Measurements from ENCODE around the gene NAV1.
"Not testable (repeated sequence)": the region's sequence is repeated elsewhere in the genome, so short reads cannot be mapped to it uniquely, and the experiment has no call there.

Gene NAV1

GRCh38 chr1:201538612-201539551 is at the start of gene NAV1:
Gene NAV1, plus strand, starts transcription at chr1:201539127. Its CDS starts 83,758 bp downstream, at chr1:201622885.
- no peak for DNase-seq (ENCODE audit: low read depth in 2 of 2)

- DNase-seq (ENCODE audit: low read depth in 2 of 2) = no peak
Observed at GRCh38 chr1:201489643-201490261, 49.2 kb upstream of the NAV1 start.

DNA sequence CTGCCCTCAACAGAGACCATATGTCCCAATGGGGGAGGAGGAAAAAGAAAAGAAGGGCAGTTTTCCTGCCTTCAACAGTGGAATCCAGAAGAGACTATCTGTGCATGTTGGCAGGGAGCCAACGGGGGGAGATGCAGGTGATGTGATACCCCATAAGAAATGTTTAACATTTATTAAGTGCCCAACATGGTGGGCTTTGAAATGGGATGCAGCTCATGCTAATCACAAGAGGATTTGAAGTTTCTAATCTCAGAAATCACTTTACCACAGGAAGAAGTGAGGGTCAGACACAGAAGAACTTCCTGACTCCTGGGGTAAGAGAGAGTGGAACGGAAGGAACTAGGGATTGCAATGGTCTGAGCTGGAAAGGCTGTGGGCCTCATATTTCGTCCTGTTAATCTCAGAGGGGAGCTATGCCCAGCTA is 48.2 kb upstream of the NAV1 start:
- no peak for DNase-seq (ENCODE audit: low read depth in 2 of 2)

DNA sequence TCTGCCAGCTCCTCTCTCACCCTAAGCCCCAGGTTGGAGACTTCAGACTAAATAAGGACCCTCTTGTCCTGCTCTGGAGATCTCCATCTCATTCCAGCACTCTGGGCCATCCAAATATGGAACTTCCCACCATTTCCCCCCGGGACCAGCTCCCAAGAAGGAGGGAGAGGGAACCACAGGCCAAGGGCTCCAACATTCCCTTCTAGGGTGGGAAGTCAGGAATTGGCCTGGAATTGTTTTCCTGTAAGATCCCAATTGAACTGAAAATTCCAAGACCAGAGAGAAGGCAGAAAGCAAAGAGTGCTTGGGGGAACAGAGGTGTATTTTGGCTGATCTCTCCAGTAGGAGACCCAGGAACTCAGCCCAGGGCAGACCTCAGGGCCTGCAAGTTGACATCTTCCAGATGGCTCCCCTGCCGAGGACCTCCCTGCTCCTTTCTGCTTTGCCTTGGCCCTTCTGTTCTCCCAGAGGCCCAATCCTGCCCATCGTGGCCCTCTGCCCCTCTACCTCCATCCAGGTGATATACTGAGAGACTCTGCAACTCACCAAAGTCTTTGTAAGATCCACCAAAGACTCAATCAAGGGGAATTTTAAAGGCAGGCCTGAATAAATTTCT is 46.9 kb upstream of the NAV1 start:
- DNase-seq (ENCODE audit: low read depth in 2 of 2) = no peak

DNA sequence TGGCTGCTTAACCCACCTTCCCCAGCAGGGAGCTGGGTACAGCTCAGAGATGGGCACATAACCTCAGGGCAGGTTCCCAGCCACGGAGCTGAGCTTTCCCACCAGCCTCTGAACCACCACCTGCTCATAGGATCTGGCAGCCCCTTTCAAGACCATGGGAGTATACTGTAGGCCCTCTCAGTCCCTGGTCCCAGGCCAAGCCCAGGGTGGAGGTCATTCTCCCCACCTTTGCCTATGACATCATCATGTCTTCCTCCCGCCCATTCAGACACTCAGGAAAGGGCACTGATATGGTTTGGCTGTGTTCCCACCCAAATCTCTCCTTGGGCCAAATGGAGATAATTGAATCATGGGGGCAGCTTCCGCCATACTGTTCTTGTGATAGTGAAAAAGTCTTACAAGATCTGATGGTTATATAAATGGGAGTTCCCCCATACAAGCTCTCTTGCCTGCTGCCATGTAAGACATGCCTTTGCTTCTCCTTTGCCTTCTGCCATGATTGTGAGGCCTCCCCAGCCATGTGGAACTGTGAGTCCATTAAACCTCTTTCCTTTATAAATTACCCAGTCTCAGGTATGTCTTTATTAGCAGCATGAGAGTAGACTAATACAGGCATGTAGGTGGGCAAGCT is 45.8 kb upstream of the NAV1 start:
- DNase-seq (ENCODE audit: low read depth in 2 of 2) = not testable (repeated sequence)

DNA sequence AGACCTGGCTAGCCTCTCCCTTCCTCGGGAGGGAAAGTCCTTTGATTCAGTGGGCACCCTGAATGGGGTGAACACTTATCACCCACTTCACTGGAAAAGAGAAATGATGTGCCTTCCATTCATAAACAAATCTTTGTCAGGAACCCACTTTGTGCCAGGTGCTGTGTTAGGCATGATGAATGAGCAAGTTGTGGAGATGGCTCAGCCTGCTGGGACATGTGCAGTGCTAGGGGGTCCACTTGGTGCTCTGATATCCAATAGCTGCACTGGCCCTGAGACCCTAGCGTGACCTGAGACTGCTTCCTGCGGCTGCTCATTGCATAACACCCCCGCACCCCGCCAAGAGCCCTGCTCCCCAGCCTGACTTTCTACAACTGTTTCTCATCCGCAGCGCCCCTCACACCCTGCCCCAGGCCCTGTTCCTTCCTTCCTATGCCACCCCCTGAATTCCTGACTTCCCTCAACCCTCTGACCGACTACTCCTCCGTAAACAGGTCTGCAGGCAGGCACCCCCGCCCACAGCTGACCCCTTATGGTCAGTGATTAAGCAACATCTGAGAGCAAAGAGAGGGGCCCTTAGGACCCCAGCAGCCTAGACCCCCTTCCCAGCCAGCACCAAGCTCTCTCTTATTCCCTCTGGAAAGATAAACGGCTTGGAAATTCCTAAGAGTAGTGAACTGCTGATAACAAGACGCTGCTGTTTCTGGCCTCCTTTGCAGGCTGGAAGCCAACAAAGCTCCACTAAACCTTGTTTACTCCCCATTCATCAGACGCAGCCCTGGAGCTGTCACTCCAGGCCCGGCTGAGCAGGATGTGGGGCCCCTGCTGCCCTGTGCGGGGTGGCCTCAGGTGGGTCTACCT is 44.9 kb upstream of the NAV1 start:
- DNase-seq (ENCODE audit: low read depth in 2 of 2) = no peak

- no peak for DNase-seq (ENCODE audit: low read depth in 2 of 2)
Observed at GRCh38 chr1:201495551-201496295, 43.2 kb upstream of the NAV1 start.

- no peak for DNase-seq (ENCODE audit: low read depth in 2 of 2)
Observed at GRCh38 chr1:201496296-201496690, 42.6 kb upstream of the NAV1 start.

DNA sequence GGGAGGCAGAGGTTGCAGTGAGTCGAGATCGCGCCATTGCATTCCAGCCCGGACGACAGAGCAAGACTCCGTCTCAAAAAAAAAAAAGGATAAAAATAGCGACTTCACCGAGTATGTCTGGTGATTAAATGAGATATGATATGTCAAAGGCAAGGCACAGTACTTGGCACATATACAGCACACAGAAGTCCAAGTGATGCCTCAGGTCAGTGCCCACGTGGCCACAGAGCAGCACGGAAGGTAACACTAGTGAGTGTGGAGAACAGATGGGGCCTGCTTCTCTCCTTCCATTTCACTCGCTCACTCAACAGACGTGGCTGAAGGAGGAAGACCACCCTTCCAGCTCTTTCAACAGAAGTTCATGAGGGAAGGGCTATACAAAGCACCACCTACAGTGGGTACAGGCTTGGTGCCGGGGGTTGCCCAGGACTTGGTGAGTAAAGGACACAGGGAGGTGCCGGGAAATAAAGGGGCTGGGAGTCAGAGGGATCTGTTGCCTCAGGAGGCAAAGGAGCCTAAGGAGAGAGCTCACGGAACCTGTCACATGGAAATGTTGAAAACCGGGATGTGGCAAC is 40.9 kb upstream of the NAV1 start:
- no peak for DNase-seq (ENCODE audit: low read depth in 2 of 2)

GRCh38 chr1:201498621-201499020 is 40.3 kb upstream of the NAV1 start:
- no peak for DNase-seq (ENCODE audit: low read depth in 2 of 2)

- no peak for DNase-seq (ENCODE audit: low read depth in 2 of 2)
Observed at GRCh38 chr1:201499191-201499590, 39.7 kb upstream of the NAV1 start.

DNA sequence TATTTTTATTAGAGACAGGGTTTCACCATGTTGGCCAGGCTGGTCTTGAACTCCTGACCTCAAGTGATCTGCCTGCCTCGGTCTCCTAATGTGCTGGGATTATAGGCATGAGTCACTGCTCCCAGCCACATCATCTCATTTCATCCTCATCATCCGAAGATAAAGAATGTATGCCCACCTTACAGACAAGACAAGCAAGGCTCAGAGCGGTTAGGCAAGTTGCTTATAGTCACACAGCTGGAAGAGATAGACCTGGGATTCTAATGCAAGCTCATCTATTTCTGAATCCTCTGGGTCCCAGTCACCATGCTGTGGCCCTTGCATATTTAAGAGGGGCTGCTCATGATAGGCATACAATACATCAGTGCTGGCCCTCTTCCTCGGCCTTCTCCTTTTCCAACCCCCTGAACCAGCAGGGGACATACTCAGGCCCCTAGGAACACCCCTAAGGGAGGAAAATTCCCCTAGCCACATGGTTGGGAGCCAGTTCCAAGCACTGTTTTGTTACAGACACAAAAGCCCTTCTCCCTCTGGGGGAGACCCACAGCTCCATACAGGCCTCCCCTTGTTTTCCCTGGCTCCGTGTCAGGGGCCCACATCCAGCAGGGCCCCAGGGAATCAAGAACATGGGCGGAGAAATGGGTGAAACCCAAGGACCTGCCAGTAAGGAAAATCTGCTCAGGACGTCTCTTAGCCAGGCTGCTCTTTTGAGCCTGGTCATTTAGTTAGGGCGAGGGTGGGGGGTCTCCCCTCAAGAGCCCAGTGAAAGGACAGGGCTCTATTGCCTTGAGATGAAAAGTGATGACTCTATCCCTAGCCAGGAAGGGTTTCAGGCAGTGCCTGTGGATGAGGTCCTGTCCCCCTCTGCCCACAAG is 38.9 kb upstream of the NAV1 start:
- no peak for DNase-seq (ENCODE audit: low read depth in 2 of 2)

GRCh38 chr1:201500670-201501120 is 38.2 kb upstream of the NAV1 start:
- DNase-seq (ENCODE audit: low read depth in 2 of 2) = no peak

DNA sequence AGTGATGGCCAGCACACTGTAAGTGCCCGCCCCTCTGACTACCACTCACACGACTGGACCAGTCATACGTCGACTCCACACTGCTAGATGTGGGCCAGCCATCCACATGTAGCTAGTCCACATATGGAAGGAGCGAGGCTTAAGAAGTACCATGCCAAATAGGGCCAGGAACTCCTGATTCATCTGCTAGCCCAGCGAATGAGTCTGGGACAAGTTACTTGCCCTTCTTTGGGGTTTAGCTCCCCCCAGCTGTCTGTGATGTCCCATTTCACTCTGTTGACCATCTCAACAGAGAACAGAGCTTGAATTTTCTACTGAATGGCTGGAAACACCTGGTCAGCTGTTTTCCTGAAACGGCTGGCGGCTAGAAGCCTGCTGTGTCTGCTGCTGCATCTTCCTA is 37.8 kb upstream of the NAV1 start:
- DNase-seq (ENCODE audit: low read depth in 2 of 2) = no peak

DNA sequence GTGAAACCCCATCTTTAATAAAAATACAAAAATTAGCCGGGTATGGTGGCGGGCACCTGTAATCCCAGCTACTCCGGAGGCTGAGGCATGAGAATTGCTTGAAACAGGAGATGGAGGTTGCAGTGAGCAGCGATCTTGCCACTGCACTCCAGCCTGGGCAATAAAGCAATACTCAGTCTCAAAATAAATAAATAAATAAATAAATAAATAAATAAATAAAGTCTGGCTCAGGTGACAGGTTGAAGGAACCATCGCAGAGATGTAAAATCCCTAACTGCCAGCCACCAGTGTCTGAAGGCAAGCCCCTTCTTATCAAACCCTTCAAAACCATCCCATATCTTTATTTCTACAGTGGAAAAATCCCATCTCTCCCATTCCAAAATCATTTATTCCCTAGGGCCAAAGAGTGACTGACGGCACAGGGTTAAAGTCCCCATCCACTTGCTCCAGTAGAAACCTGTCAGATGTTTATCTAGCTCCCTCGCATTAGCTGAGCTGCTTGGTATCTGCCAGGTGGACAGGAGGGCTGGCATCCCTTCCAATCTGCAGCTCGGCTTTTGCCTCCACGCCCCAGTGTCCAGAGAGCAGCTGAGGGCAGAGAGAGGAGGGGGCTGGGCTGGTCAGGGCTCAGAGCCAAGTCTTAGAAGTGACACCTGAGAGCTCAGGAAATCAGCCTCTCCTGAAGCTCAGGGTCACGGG is 37.0 kb upstream of the NAV1 start:
- no peak for DNase-seq (ENCODE audit: low read depth in 2 of 2)

DNA sequence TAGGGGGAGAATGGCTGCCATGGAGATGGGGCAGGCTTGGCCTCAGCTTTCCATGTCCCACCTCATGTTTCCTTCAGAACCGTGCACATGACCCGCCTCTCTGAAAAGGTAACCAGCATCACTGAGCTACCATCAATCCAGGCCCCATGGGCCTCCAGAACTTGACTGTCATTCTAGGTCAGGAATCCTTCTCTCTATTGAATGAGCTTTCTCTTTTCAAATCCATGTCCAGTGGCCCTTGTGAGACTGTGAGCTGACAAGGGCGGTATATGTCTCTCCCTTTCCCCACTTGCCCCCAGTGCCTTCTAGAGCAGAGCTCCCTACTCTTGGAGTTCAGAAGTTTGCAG is 36.4 kb upstream of the NAV1 start:
- no peak for DNase-seq (ENCODE audit: low read depth in 2 of 2)

DNA sequence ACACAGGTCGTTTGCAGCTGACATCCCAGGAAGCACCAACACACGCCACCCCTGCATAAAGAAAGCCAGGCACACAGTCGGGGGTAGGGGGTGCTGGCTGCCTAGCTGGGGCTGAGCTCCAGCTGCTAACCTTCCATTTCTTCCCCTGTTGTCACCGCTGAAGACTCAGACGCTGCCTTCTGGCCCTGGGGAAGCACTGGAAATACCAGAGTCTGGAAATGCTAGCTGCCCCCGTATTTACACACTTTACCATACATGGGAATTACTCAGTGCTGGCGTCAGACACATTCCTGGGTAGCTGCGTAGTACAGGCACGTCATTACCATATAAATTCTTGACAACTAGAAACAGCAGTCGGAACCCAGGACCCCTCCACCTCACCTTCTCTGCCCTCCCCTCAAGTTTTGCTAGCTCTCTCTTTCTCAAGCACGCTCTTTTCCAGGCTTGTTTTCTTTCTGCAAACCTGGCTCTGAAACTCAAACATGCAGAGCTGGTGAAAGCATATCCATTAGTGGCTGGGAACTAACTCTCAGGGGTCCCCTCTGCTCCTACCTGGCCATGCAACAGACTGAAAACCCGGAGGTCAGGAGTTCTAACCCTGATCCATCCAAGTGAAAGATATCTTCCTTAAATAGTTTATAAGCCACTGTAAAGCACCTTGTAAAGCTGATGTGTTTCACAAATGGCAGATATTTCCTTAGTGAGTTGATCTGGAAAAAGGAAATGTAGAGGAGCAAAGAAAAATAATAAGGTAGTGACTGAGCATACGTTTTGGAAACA is 35.3 kb upstream of the NAV1 start:
- no peak for DNase-seq (ENCODE audit: low read depth in 2 of 2)

DNA sequence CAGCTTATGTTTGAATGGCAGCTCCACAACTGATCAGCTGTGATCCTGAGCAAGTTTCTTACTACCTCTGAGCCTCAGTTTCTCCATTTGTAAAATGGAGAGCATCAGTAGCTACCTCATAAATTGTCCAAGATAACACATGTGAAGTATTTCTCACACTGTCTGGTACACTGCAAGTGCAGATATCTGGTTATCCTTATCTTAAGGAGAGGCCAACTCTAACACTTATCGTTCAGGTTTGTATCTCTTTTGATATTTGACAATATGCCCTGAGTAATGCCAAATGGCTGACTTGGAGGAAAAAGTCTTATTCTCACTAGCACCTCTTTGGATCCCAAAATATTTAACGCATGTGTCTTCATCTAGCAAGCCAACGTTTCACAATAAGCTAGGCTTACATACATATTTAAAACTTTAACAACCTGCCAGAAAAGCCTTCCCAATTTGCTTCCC is 34.7 kb upstream of the NAV1 start:
- DNase-seq (ENCODE audit: low read depth in 2 of 2) = no peak

Data from stimulated activated CD8-positive, alpha-beta memory T cell treated with anti-CD3 and anti-CD28 coated beads, Interleukin-15, amount 100 ng/mL, for 4 hours (primary cell).